ENCODE results near the gene TMPRSS9. TPM values are rescaled to one million over a fixed set of nuclear protein-coding genes. Genes with fewer than 3 reads are reported as not detected.

TMPRSS9 gene
- total and polyA plus RNA-seq, 9 donors: 0.05 to 0.51 (median 0.19) TPM; not detected in 1

DNA sequence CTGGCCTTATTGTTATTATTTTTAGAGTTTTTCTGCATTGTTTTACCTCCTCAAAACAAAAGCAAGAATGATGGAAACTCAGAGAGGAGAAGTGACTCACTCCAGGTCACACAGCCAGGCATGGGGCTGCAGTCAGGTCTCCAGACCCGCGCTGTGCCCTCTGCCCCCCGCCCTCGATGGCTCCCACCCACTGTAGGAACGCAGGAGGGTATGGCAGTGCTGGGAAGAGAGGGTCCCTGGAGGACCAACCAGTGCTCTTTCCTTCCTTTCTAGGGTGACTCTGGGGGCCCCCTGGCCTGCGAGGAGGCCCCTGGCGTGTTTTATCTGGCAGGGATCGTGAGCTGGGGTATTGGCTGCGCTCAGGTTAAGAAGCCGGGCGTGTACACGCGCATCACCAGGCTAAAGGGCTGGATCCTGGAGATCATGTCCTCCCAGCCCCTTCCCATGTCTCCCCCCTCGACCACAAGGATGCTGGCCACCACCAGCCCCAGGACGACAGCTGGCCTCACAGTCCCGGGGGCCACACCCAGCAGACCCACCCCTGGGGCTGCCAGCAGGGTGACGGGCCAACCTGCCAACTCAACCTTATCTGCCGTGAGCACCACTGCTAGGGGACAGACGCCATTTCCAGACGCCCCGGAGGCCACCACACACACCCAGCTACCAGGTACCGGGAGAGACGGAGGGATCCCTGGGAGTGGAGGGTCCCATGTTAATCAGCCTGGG lies 61.7 kb downstream of the TMPRSS9 start:
- no peak for DNase-seq
- Histone ChIP-seq H3K9me3 (no peaks in the 10 kb centered on the region), H3K4me1 (ENCODE audit: insufficient read depth) (peaks cover 24% of the 10 kb centered on the region), H3K27ac (no peak overlapping the region), H3K36me3 (no peaks in the 10 kb centered on the region), H3K27me3 (no peaks in the 10 kb centered on the region), H3K4me3 (no peak overlapping the region)
- 86 to 93% (median 87%) methylated on average over 19 to 23 of the region's 23 CpGs for WGBS, 3 donors
- intact Hi-C loops (cut with DNase I): no loop called here
- TF ChIP-seq, protein P1, sequence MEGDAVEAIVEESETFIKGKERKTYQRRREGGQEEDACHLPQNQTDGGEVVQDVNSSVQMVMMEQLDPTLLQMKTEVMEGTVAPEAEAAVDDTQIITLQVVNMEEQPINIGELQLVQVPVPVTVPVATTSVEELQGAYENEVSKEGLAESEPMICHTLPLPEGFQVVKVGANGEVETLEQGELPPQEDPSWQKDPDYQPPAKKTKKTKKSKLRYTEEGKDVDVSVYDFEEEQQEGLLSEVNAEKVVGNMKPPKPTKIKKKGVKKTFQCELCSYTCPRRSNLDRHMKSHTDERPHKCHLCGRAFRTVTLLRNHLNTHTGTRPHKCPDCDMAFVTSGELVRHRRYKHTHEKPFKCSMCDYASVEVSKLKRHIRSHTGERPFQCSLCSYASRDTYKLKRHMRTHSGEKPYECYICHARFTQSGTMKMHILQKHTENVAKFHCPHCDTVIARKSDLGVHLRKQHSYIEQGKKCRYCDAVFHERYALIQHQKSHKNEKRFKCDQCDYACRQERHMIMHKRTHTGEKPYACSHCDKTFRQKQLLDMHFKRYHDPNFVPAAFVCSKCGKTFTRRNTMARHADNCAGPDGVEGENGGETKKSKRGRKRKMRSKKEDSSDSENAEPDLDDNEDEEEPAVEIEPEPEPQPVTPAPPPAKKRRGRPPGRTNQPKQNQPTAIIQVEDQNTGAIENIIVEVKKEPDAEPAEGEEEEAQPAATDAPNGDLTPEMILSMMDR (IDR thresholded peaks at IDR 0.05): no peak
- no peak for TF ChIP-seq POLR2A (IDR thresholded peaks at IDR 0.05)
- TF ChIP-seq EP300 (IDR thresholded peaks at IDR 0.05): no peak

DNA sequence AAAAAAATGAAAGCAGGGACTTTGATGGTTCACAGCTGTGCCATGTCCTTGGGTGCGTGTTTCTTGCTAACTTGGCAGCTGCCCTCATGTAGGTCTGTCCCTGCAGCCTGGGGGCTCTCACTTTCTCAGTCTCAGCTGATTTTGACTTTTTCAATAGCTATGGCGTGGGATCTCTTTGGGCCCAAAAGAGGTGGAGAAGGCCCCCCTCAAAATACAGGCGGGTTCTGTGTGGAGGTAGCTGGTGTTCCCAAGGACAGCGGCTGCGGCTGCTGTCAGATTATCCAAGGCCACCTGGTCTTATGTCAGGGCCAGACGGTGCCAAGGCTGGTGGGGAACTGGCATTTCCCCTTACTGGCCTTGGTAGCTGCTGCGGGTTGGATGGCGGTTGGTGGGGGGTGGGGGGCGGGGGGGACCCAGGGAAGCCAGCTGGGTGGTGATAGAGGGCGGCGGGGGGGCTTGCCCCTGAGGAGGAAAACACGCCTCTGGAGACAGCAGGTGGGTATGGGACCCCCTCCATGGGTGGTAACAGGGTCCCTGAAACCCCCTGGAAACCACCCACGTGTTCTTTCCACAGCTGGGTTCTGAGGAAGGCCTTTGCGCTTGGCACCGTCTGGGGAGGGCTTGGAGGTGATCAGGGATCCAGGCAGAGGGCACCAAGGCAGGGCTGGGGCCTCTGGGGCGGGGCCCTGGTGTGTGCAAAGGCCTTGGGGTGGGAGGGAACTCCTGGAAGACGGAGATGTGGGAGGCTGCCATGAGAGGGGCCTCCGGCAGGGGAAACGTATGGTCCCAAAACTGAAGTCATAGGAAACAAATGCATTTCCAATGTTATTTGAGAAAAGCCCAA lies 63.2 kb downstream of the TMPRSS9 start:
- intact Hi-C loops (cut with DNase I): no loop called here
- 23 to 39% (median 35%) methylated on average over 18 to 19 of the region's 19 CpGs for WGBS, 3 donors
- TF ChIP-seq EP300 (IDR thresholded peaks at IDR 0.05): no peak
- no peak for TF ChIP-seq POLR2A (IDR thresholded peaks at IDR 0.05)
- TF ChIP-seq, protein P1 (IDR thresholded peaks at IDR 0.05): no peak
- DNase-seq: peak; percentile 70 to 74 (median 73)
- Histone ChIP-seq H3K4me1 (ENCODE audit: insufficient read depth) (peaks cover 26% of the 10 kb centered on the region), H3K36me3 (no peaks in the 10 kb centered on the region), H3K4me3 (no peak overlapping the region), H3K27ac (peak overlapping the region in 1 of 2 donors; percentile 77), H3K27me3 (no peaks in the 10 kb centered on the region), H3K9me3 (no peaks in the 10 kb centered on the region)

DNA sequence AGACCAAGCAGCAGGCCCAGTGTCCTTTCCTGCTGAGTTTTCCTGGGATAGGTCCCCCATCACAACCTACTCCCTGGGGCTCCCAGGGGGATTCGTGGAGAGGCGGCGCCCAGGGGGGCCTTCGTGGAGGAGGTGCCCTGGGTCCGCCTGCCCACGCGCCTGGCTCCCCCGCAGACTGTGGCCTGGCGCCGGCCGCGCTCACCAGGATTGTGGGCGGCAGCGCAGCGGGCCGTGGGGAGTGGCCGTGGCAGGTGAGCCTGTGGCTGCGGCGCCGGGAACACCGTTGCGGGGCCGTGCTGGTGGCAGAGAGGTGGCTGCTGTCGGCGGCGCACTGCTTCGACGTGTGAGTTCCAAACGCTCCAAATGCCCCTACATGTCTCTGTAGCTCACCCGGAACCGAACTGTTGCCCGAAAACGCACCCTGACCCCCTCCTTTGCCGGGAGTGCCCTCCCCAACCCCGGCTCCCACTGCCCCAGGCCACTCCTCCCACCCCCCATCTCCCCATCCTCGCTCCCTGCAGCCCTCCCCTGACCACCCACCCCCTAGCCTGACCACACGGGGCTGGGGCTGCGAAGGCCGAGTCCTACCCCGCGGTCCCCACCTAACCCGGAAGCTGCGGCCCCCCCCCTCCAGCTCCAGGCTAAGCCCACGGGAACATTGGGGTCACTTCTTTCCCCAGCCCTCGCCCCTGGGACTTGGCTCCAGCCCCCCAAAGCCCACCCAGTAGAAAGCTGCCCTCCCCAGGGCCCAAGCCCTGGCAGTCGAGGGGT lies 64.0 kb downstream of the TMPRSS9 start:
- H3K4me1 ChIP-seq (ENCODE audit: insufficient read depth): peaks cover 26% of the 10 kb centered on the region
- H3K27me3 ChIP-seq: no peaks in the 10 kb centered on the region
- H3K27ac ChIP-seq: peak overlapping the region; percentile 25 to 77
- TF ChIP-seq EP300 (IDR thresholded peaks at IDR 0.05): no peak
- TF ChIP-seq, protein P1 (IDR thresholded peaks at IDR 0.05): no peak
- no peak for TF ChIP-seq POLR2A (IDR thresholded peaks at IDR 0.05)
- H3K36me3 ChIP-seq: no peaks in the 10 kb centered on the region
- no peak overlapping the region for H3K4me3 ChIP-seq
- peak in 2 of 5 donors; percentile 47 to 51 for DNase-seq
- H3K9me3 ChIP-seq: no peaks in the 10 kb centered on the region
- WGBS, 3 donors: 43 to 62% (median 55%) methylated on average over 44 to 46 of the region's 46 CpGs
- intact Hi-C loops (cut with DNase I): no loop called here

Data from ovary (tissue), 9 donors.